Vagina (tissue), 2 donors: ENCODE data around the gene ZNF804B. TPM values are rescaled to one million over a fixed set of nuclear protein-coding genes. Genes with fewer than 3 reads are reported as not detected.

Experiments
- DNase-seq, 2 donors: peaks; one replicate each; pipeline ENCODE4 v3.0.0-alpha.2; 2017; ENCODE audit errors: extremely low spot score in 2 of 2
- H3K27ac ChIP-seq: fragments of 200-600 bp; sonication (generic); one replicate; pipeline ENCODE4 v1.5.1; 2019
- H3K27me3 ChIP-seq: fragments of 200-600 bp; sonication (generic); one replicate; pipeline ENCODE4 v1.5.1; 2019
- H3K36me3 ChIP-seq, 2 donors: fragments of 200-600 bp; sonication (generic); one replicate each; pipeline ENCODE4 v1.5.1; 2017 to 2019
- H3K4me1 ChIP-seq: fragments of 200-600 bp; sonication (generic); one replicate; pipeline ENCODE4 v1.5.1; 2019
- H3K4me3 ChIP-seq, 2 donors: fragments of 200-600 bp; sonication (generic); 1 replicate in 1 of 2; 2 replicates in 1 of 2; pipeline ENCODE4 v1.5.1; 2016 to 2019
- H3K9me3 ChIP-seq: fragments of 200-600 bp; sonication (generic); one replicate; pipeline ENCODE4 v1.5.1; 2019
- POLR2A ChIP-seq, 2 donors: fragments of 450-650 bp; IDR thresholded peaks; one replicate each; pipeline ENCODE4 v1.6.1; 2017; ENCODE audit warnings: antibody characterized with exemption in 2 of 2, mild to moderate bottlenecking in 2 of 2, moderate library complexity in 2 of 2
- POLR2AphosphoS5 ChIP-seq, 2 donors: sonication (generic); formaldehyde crosslinking; IDR thresholded peaks; one replicate each; pipeline ENCODE4 v1.9.0; 2017; ENCODE audit warnings: antibody characterized with exemption in 2 of 2, mild to moderate bottlenecking in 2 of 2, low read depth in 1 of 2; ENCODE audit not compliant: insufficient read depth in 1 of 2
- intact Hi-C: fragments of 100-400 bp; cut with DNase I; formaldehyde crosslinking; loops from one replicate; pipeline ENCODE4 v1.15.1; 2023
- total RNA-seq: library from RNA; depleted of rRNA; stranded (reverse); fragments of >200 nt; gene quantifications from one replicate; pipeline ENCODE4 v1.2.3, GENCODE V29; 2016
- TF ChIP-seq, protein P1 (sequence below), 3 experiments: fragments of 450-650 bp in 2 of 3; fragments of 200-600 bp in 1 of 3; sonication (generic) in 1 of 3; IDR thresholded peaks; one replicate each; pipeline ENCODE4 v1.5.1; 2017 to 2019; ENCODE audit warnings: antibody characterized with exemption in 3 of 3, mild to moderate bottlenecking in 2 of 3, moderate library complexity in 2 of 3

Gene ZNF804B
- total RNA-seq, 1 donor from 2014 or later: not detected

DNA sequence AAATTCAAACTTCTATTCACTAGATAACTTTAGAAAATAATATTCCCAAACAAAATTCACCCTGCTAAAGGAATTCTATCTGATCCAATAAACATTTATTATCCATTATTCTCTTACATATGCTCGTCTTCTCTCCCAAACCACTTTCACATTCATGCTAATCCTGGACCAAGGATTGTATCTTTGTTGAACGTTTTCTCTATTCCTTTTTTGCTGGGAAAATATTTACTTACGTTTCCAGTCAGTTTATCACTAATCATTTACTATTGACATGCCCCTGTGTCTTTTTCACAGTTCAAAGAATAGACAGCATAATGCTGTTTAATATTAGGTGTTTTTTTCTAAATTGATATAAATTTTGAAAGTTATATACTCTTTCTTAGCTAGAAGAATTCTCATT lies 32.9 kb downstream of the ZNF804B start:
- H3K4me3 ChIP-seq: no peak overlapping the region
- no peak for TF ChIP-seq POLR2A (IDR thresholded peaks at IDR 0.05)
- TF ChIP-seq, protein P1, sequence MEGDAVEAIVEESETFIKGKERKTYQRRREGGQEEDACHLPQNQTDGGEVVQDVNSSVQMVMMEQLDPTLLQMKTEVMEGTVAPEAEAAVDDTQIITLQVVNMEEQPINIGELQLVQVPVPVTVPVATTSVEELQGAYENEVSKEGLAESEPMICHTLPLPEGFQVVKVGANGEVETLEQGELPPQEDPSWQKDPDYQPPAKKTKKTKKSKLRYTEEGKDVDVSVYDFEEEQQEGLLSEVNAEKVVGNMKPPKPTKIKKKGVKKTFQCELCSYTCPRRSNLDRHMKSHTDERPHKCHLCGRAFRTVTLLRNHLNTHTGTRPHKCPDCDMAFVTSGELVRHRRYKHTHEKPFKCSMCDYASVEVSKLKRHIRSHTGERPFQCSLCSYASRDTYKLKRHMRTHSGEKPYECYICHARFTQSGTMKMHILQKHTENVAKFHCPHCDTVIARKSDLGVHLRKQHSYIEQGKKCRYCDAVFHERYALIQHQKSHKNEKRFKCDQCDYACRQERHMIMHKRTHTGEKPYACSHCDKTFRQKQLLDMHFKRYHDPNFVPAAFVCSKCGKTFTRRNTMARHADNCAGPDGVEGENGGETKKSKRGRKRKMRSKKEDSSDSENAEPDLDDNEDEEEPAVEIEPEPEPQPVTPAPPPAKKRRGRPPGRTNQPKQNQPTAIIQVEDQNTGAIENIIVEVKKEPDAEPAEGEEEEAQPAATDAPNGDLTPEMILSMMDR (IDR thresholded peaks at IDR 0.05): no peak
- no peak for TF ChIP-seq POLR2AphosphoS5 (IDR thresholded peaks at IDR 0.05; ENCODE audit: insufficient read depth in 1 of 2, low read depth in 1 of 2)
- intact Hi-C loops: no loop called here
- H3K27me3 ChIP-seq: no peaks in the 10 kb centered on the region
- H3K36me3 ChIP-seq: no peaks in the 10 kb centered on the region
- no peak for DNase-seq
- H3K27ac ChIP-seq: no peak overlapping the region
- H3K9me3 ChIP-seq: no peaks in the 10 kb centered on the region
- no peaks in the 10 kb centered on the region for H3K4me1 ChIP-seq

GRCh38 chr7:88795553-88795952 lies 36.1 kb downstream of the ZNF804B start, which contains the start of gene TEX47:
Gene TEX47, minus strand, starts transcription at chr7:88795737. Its CDS starts 795 bp downstream, at chr7:88794942.
- intact Hi-C loops: no loop called here
- Histone ChIP-seq H3K36me3 (no peaks in the 10 kb centered on the region), H3K27ac (no peak within 1 kb of the TSS), H3K27me3 (no peaks in the 10 kb centered on the region), H3K4me1 (no peaks in the 10 kb centered on the region), H3K9me3 (no peaks in the 10 kb centered on the region), H3K4me3 (no peak within 1 kb of the TSS)
- no peak for DNase-seq
- TF ChIP-seq POLR2AphosphoS5 (IDR thresholded peaks at IDR 0.05; ENCODE audit: insufficient read depth in 1 of 2, low read depth in 1 of 2): no peak
- no peak for TF ChIP-seq POLR2A (IDR thresholded peaks at IDR 0.05)
- TF ChIP-seq, protein P1 (IDR thresholded peaks at IDR 0.05): no peak

DNA sequence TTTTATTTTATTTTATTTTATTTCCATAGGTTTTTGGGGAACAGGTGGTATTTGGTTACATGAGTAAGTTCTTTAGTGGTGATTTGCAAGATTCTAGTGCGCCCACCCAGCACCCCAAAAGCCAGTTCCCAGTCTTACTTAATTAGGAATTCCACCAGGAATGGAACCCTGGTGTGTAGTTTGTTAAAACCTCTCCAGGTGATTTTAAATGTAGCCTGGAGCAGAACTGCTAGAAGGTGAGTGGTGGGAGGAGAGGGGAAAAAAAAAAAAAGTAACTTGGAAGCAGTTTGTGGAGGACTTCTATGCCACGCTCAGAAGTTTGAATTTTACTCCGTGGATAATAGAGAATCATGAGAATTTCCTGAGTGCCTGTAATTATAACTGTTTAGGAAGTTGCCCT lies 41.5 kb downstream of the ZNF804B start:
- Histone ChIP-seq H3K4me1 (no peaks in the 10 kb centered on the region), H3K9me3 (no peaks in the 10 kb centered on the region), H3K27me3 (no peaks in the 10 kb centered on the region), H3K36me3 (no peaks in the 10 kb centered on the region), H3K27ac (no peak overlapping the region), H3K4me3 (no peak overlapping the region)
- no peak for TF ChIP-seq POLR2A (IDR thresholded peaks at IDR 0.05)
- no peak for TF ChIP-seq POLR2AphosphoS5 (IDR thresholded peaks at IDR 0.05; ENCODE audit: insufficient read depth in 1 of 2, low read depth in 1 of 2)
- TF ChIP-seq, protein P1 (IDR thresholded peaks at IDR 0.05): no peak
- intact Hi-C loops: no loop called here
- DNase-seq: no peak

GRCh38 chr7:88806280-88807037 lies 47.0 kb downstream of the ZNF804B start:
- Histone ChIP-seq H3K36me3 (no peaks in the 10 kb centered on the region), H3K4me1 (no peaks in the 10 kb centered on the region), H3K4me3 (no peak overlapping the region), H3K27ac (no peak overlapping the region), H3K27me3 (no peaks in the 10 kb centered on the region), H3K9me3 (no peaks in the 10 kb centered on the region)
- intact Hi-C loops: no loop called here
- DNase-seq: no peak
- TF ChIP-seq POLR2AphosphoS5 (IDR thresholded peaks at IDR 0.05; ENCODE audit: insufficient read depth in 1 of 2, low read depth in 1 of 2): no peak
- no peak for TF ChIP-seq POLR2A (IDR thresholded peaks at IDR 0.05)
- TF ChIP-seq, protein P1 (IDR thresholded peaks at IDR 0.05): no peak

- intact Hi-C loops: no loop called here
- no peak for DNase-seq
- no peaks in the 10 kb centered on the region for H3K36me3 ChIP-seq
- H3K27me3 ChIP-seq: no peaks in the 10 kb centered on the region
- H3K27ac ChIP-seq: no peak overlapping the region
- no peaks in the 10 kb centered on the region for H3K9me3 ChIP-seq
- TF ChIP-seq POLR2A (IDR thresholded peaks at IDR 0.05) (no peak), POLR2AphosphoS5 (IDR thresholded peaks at IDR 0.05; ENCODE audit: insufficient read depth in 1 of 2, low read depth in 1 of 2) (no peak)
- TF ChIP-seq, protein P1 (IDR thresholded peaks at IDR 0.05): no peak
- no peaks in the 10 kb centered on the region for H3K4me1 ChIP-seq
- no peak overlapping the region for H3K4me3 ChIP-seq
Measured at GRCh38 chr7:88818552-88818951, 59.1 kb downstream of the ZNF804B start.
